ENCODE results near the gene SPEG. TPM values are rescaled to one million over a fixed set of nuclear protein-coding genes. Genes with fewer than 3 reads are reported as not detected.

The SPEG gene
- total and polyA plus RNA-seq, 2 of the 13 experiments (the other 11 are each of a cell fraction or from before 2014, with no cell fraction given) = 0.18 to 0.24 TPM

DNA sequence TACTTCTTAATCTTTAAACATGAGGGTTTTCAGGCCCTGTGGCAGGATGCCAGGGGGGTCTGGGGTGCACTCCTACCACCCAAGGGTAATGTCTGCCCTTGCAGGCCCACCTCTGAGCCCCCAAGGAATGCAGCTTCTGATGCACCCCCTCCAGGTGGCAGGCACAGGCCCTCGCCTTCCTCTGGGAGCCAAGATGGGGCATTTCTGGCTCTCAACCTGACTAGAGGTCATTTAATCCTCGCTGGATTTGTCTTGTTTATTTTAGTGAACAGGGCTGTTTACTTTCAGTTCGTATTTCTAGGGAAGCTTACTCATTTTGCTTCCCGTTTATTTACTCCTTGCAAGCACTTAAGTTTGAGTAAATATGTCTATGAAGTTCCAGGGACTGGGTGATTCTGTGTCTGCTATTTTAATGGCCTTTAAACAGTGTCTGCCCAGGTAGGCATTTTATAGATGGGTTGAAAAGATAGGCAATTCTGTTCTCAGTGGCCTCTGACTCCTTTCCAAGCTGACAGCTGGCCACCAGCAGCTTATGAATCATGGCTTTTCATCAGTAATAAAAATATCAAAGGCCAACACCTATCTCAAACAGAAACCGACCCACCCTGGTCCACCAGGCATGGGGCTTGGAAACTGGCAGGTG, 35.8 kb upstream of the SPEG start (continued):
- TF ChIP-seq TRAFD1 (CRISPR knock-in tag; IDR thresholded peaks at IDR 0.05; ENCODE audit: borderline replicate concordance) (no peak), KLF13 (CRISPR knock-in tag; IDR thresholded peaks at IDR 0.05) (no peak), SOX13 (IDR thresholded peaks at IDR 0.05) (no peak), SOX13 (CRISPR knock-in tag; conservative IDR thresholded peaks at IDR 0.05 in 1 of 2, IDR thresholded peaks at IDR 0.05 in 1 of 2) (peak in 1 of 2 experiments; percentile 24; a peak in 1 of 4 replicates), DNMT1 (CRISPR knock-in tag; IDR thresholded peaks at IDR 0.05) (no peak), FOXK2 (IDR thresholded peaks at IDR 0.05) (peak; percentile 63; the same call in 1 of the 2 replicates), ZNF749 (CRISPR knock-in tag; IDR thresholded peaks at IDR 0.05; ENCODE audit: borderline replicate concordance) (no peak), HDAC2 (CRISPR knock-in tag; IDR thresholded peaks at IDR 0.05) (no peak), SSRP1 (CRISPR knock-in tag; IDR thresholded peaks at IDR 0.05) (no peak), ZNF660 (CRISPR knock-in tag; IDR thresholded peaks at IDR 0.05; ENCODE audit: borderline replicate concordance, low read depth) (no peak), ZNF691 (CRISPR knock-in tag; IDR thresholded peaks at IDR 0.05; ENCODE audit: borderline replicate concordance, low read depth) (no peak), NR2F2 (IDR thresholded peaks at IDR 0.05; ENCODE audit: borderline replicate concordance, low read depth) (no peak), KMT2A (CRISPR knock-in tag; IDR thresholded peaks at IDR 0.05) (no peak), ZNF850 (CRISPR knock-in tag; conservative IDR thresholded peaks at IDR 0.05) (no peak), TARDBP (CRISPR knock-in tag; IDR thresholded peaks at IDR 0.05) (no peak), ZNF260 (CRISPR knock-in tag; IDR thresholded peaks at IDR 0.05; ENCODE audit: borderline replicate concordance, low read depth) (no peak), ZSCAN31 (CRISPR knock-in tag; IDR thresholded peaks at IDR 0.05; ENCODE audit: low read depth) (no peak), HMG20A (CRISPR knock-in tag; IDR thresholded peaks at IDR 0.05; ENCODE audit: borderline replicate concordance) (peak; percentile 84), ZNF407 (CRISPR knock-in tag; IDR thresholded peaks at IDR 0.05; ENCODE audit: not compliant biosample characterization) (no peak)
- TF ChIP-seq, protein P1, sequence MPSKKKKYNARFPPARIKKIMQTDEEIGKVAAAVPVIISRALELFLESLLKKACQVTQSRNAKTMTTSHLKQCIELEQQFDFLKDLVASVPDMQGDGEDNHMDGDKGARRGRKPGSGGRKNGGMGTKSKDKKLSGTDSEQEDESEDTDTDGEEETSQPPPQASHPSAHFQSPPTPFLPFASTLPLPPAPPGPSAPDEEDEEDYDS (CRISPR knock-in tag; IDR thresholded peaks at IDR 0.05) = no peak
